CD4-positive, alpha-beta T cell (primary cell): ENCODE results near the gene ATP13A2. TPM values are rescaled to one million over a fixed set of nuclear protein-coding genes. Genes with fewer than 3 reads are reported as not detected.

Source experiments
- total RNA-seq, 174 experiments: library from RNA in 2 of 174; stranded (reverse) in 2 of 174; gene quantifications; one replicate each; pipeline ENCODE4 v1.2.3 and lab custom pipeline; 2021 to 2026

ATP13A2 gene
- total RNA-seq, 2 experiments from 2014 or later: 27.0 to 30.6 TPM

Other genes starting within 250 kb of the ATP13A2 start
- gene RNU1-2, start 115.9 kb downstream of the ATP13A2 start, total RNA-seq: 1,000 to 10,000 TPM; 4,982 to 5,937 TPM
- 10 to 100 TPM; 47.4 to 49.7 TPM for gene CROCC, start 90.0 kb downstream of the ATP13A2 start, total RNA-seq
- gene MFAP2, start 31.3 kb downstream of the ATP13A2 start, total RNA-seq: not detected
- 10 to 100 TPM; 53.9 to 56.2 TPM for gene SDHB, start 42.1 kb upstream of the ATP13A2 start, total RNA-seq
- under 1 TPM; 0.25 to 0.30 TPM for gene PADI2, start 107.5 kb upstream of the ATP13A2 start, total RNA-seq
- gene PADI1, start 193.2 kb upstream of the ATP13A2 start, total RNA-seq: not detected
- gene PADI3, start 237.2 kb upstream of the ATP13A2 start, total RNA-seq: not detected